GM19324 (cell line): ENCODE data around the gene MATN3.
"Not testable (repeated sequence)": the region's sequence is repeated elsewhere in the genome, so short reads cannot be mapped to it uniquely, and the experiment has no call there.

ENCODE experiments used
- ATAC-seq: cut with Tn5 transposase; IDR thresholded peaks from one replicate; pipeline ENCODE4 v1.9.1; 2021; ENCODE audit warnings: mild to moderate bottlenecking, moderate library complexity; ENCODE audit not compliant: unreplicated experiment, low FRiP score

The MATN3 gene

GRCh38 chr2:20012282-20013125 lies at the start of gene MATN3:
MATN3 (minus strand) TSS chr2:20012668; CDS start chr2:20012631, 37 bp downstream.
- no peak for ATAC-seq

GRCh38 chr2:20061940-20062339 lies 49.5 kb upstream of the MATN3 start:
- no peak for ATAC-seq

GRCh38 chr2:20061476-20061875 lies 49.0 kb upstream of the MATN3 start:
- no peak for ATAC-seq

GRCh38 chr2:20060106-20060505 lies 47.6 kb upstream of the MATN3 start:
- no peak for ATAC-seq

GRCh38 chr2:20057268-20057667 lies 44.8 kb upstream of the MATN3 start:
- no peak for ATAC-seq

GRCh38 chr2:20054931-20055330 lies 42.5 kb upstream of the MATN3 start:
- no peak for ATAC-seq

GRCh38 chr2:20054119-20054518 lies 41.7 kb upstream of the MATN3 start:
- no peak for ATAC-seq

GRCh38 chr2:20052861-20053281 lies 40.4 kb upstream of the MATN3 start:
- no peak for ATAC-seq

GRCh38 chr2:20052229-20052851 lies 39.9 kb upstream of the MATN3 start:
- no peak for ATAC-seq

GRCh38 chr2:20051532-20052228 lies 39.2 kb upstream of the MATN3 start, which contains the start of gene LAPTM4A:
LAPTM4A (minus strand) TSS chr2:20051628; CDS start chr2:20051520, 108 bp downstream.
- ATAC-seq, result peak; percentile 98

GRCh38 chr2:20050646-20051531 lies 38.4 kb upstream of the MATN3 start:
- ATAC-seq, result peak; percentile 28

- ATAC-seq, result no peak
These were observed 37.7 kb upstream of the MATN3 start for GRCh38 chr2:20050104-20050645.

GRCh38 chr2:20049637-20050036 lies 37.2 kb upstream of the MATN3 start:
- ATAC-seq, result no peak

- no peak for ATAC-seq
These were observed 36.3 kb upstream of the MATN3 start for GRCh38 chr2:20048488-20049448.

- ATAC-seq, result not testable (repeated sequence)
These were observed 33.3 kb upstream of the MATN3 start for GRCh38 chr2:20045712-20046292.

GRCh38 chr2:20044778-20045177 lies 32.3 kb upstream of the MATN3 start:
- ATAC-seq, result no peak

GRCh38 chr2:20042531-20042930 lies 30.1 kb upstream of the MATN3 start:
- ATAC-seq, result no peak

GRCh38 chr2:20040489-20041172 lies 28.2 kb upstream of the MATN3 start:
- no peak for ATAC-seq
